GM21515 (cell line): ENCODE data around the gene BCAT1.

ENCODE experiments used
- ATAC-seq: cut with Tn5 transposase; IDR thresholded peaks from one replicate; pipeline ENCODE4 v1.9.1; 2021; ENCODE audit not compliant: unreplicated experiment

The BCAT1 gene

GRCh38 chr12:24772813-24773212 is 176.1 kb downstream of the BCAT1 start:
- ATAC-seq: no peak

GRCh38 chr12:24770821-24771220 is 178.1 kb downstream of the BCAT1 start:
- no peak for ATAC-seq

GRCh38 chr12:24770334-24770733 is 178.6 kb downstream of the BCAT1 start:
- ATAC-seq: no peak

GRCh38 chr12:24769682-24770081 is 179.2 kb downstream of the BCAT1 start:
- ATAC-seq: no peak

- ATAC-seq: no peak
These were observed 180.5 kb downstream of the BCAT1 start for GRCh38 chr12:24768415-24768814.

- ATAC-seq: no peak
These were observed 181.9 kb downstream of the BCAT1 start for GRCh38 chr12:24767016-24767415.

GRCh38 chr12:24764712-24765111 is 184.2 kb downstream of the BCAT1 start:
- ATAC-seq: no peak

- no peak for ATAC-seq
These were observed 188.1 kb downstream of the BCAT1 start for GRCh38 chr12:24760606-24761378.

GRCh38 chr12:24760162-24760561 is 188.7 kb downstream of the BCAT1 start:
- no peak for ATAC-seq
